GM10266 (cell line): ENCODE measurements around the gene PLCB1.

ENCODE experiments used
- DNase-seq: peaks from one replicate; pipeline ENCODE4 v3.0.0; 2012; ENCODE audit errors: extremely low spot score
- TF ChIP-seq, protein P1 (sequence below): IDR thresholded peaks from 2 replicates; pipeline ENCODE4 v1.5.1; 2012; ENCODE audit warnings: mild to moderate bottlenecking, low read depth; ENCODE audit not compliant: control insufficient read depth, insufficient read depth; ENCODE audit errors: missing control alignments

Gene PLCB1

GRCh38 chr20:8393381-8393780 is 261.3 kb downstream of the PLCB1 start:
- no peak for DNase-seq

GRCh38 chr20:8394308-8394945 is 262.4 kb downstream of the PLCB1 start:
- peak; percentile 17 for DNase-seq
- TF ChIP-seq, protein P1, sequence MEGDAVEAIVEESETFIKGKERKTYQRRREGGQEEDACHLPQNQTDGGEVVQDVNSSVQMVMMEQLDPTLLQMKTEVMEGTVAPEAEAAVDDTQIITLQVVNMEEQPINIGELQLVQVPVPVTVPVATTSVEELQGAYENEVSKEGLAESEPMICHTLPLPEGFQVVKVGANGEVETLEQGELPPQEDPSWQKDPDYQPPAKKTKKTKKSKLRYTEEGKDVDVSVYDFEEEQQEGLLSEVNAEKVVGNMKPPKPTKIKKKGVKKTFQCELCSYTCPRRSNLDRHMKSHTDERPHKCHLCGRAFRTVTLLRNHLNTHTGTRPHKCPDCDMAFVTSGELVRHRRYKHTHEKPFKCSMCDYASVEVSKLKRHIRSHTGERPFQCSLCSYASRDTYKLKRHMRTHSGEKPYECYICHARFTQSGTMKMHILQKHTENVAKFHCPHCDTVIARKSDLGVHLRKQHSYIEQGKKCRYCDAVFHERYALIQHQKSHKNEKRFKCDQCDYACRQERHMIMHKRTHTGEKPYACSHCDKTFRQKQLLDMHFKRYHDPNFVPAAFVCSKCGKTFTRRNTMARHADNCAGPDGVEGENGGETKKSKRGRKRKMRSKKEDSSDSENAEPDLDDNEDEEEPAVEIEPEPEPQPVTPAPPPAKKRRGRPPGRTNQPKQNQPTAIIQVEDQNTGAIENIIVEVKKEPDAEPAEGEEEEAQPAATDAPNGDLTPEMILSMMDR = no peak

More at GRCh38 chr20:8393381-8393780, 261.3 kb downstream of the PLCB1 start:
- TF ChIP-seq, protein P1 = no peak

- TF ChIP-seq, protein P1 = no peak
- DNase-seq = no peak
These were observed 263.9 kb downstream of the PLCB1 start for GRCh38 chr20:8395956-8396355.

- TF ChIP-seq, protein P1 = no peak
- no peak for DNase-seq
These were observed 266.4 kb downstream of the PLCB1 start for GRCh38 chr20:8398263-8399051.

GRCh38 chr20:8399947-8400346 is 267.9 kb downstream of the PLCB1 start:
- TF ChIP-seq, protein P1 = no peak
- peak; percentile 36 for DNase-seq

DNA sequence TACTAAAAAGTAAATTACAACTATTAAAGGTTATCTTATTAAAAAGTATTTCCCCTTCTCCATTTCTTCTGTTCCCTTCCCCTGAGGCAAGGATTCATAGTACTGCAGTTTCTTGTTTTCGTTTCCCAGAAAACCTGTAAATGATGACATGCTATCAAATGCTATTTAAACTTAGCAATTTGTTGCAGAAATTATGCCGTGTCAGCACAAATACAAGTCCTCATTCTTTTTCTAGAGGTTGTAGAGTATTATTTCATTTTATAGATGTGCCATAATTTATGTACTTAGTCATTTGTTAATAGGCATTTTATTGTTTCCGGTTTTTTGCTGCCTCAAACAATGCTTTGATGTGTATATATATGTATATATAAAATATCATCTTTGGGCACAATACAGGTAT is 268.4 kb downstream of the PLCB1 start:
- no peak for DNase-seq
- TF ChIP-seq, protein P1 = no peak

GRCh38 chr20:8401556-8401955 is 269.5 kb downstream of the PLCB1 start:
- TF ChIP-seq, protein P1 = no peak
- DNase-seq = no peak
